Stimulated activated CD4-positive, alpha-beta T cell treated with anti-CD3 and anti-CD28 coated beads, TNF-alpha, amount 100 ng/mL, for 1 hour (primary cell): ENCODE measurements around the gene CMTM5.
A peak's percentile ranks its signal among the peaks of the same experiment; 100 is the strongest.
"Not testable (repeated sequence)": the region's sequence is repeated elsewhere in the genome, so short reads cannot be mapped to it uniquely, and the experiment has no call there.

ENCODE experiments used
- DNase-seq, 3 donors: peaks; one replicate each; pipeline ENCODE4 v3.0.0-alpha.2; 2020; ENCODE audit warnings: low read depth in 3 of 3, low spot score in 1 of 3

The CMTM5 gene

DNA sequence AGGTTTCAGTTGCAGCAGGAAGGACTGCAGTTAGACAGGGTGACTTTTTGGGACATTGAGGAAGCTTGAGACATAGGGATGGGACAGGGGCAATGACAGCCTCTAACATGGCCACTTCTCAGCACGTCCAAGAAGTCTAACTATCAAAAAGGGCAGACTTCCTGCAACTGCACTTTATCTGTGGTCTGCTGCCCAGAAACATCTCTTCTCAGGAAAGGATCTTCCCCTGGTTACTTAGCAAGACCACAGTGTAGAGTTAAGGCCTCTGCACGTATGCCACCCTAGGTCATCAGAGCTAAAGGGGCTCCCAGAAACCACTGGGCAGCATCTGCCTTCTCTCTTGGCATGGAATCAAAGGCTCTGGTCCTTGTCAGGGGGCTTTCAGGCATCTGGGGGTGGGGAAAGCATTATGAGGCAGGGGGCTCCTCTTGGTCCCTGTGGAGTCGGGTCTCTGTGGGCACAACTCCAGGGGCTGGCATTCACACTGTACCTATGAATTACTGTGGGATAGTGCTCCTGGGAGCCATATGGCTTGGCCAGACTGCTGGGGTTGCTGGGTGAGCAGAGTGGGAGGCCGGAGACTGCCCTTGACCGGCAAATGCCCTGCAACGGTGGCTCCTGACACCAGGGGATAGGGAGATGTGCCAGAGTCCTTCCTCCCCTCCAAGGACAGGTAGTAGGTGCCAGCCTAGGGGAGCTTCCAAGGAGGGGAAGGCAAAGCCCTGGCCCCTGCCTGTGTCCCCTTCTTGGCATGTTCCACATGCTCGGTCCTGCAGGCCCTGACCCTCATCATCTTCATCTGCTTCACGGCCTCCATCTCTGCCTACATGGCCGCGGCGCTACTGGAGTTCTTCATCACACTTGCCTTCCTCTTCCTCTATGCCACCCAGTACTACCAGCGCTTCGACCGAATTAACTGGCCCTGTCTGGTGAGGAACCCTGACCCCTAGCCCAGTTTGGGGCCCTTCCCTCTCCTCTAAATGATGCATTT, 1.0 kb downstream of the CMTM5 start:
- DNase-seq, result no peak

DNA sequence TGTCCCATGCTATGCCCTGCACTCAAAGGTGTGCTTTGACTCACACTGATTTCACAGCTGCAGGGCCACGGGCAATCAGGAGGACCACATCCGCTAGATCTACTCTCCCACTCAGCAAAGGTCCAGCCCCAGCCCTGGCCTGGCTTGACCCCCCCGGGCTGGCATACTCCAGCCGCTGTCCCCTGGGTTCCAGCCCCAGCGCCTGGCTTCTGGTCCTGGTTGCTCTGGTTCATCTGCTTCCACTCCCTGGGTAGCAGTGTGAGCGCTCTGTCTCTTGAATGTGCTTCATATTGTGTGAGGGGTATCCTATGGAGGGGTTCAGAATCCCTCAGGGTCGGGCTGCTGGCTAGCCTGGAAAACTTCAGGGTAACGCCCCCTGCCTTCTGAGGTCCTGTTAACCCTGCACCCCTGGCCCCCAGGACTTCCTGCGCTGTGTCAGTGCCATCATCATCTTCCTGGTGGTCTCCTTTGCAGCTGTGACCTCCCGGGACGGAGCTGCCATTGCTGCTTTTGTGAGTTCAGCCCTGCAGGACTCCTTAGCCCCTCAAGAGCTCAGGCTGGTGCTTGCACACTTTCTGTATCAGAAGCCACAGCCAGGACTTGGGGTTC, 1.9 kb downstream of the CMTM5 start:
- DNase-seq, result no peak

DNA sequence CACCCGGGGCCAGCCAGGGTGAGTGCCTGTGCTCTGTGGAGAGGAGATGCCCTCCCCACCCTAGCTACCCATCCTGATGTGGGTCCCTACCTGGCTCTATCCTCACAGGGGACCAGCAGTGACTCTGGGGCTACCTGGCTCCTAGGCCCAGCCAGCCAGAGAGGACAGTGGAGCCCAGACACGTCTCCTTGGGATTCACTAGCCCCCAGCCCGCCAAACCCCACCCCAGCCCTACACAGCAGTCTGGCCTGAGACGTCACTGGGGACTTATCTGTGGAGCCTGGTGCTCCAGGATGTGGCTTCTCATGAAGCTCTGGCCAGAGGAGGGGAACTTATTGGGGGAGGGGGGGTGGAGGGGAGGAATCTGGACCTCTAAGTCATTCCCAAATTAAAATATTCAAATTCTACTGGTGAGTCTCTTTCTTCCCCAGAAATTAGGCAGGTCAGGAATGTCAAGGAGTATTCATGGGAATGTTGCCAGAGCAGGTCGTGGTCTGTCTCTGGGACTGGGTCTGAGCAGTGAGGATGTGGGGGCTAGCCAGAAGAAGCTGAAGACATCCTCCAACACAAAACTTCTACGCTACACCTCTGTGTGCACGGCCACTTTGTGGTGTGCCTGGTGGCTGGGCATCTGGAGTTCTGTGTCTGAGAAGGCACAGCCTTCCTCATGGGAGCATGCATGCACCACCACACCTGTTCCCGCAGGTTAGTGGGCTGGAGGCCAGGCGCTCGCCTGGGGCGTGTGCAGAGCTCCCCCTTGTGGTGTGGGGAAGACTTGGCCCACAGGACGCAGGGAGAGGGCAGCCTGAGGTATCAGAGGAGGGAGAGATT, 2.7 kb downstream of the CMTM5 start:
- peak; percentile 10 to 53 (median 50) for DNase-seq

DNA sequence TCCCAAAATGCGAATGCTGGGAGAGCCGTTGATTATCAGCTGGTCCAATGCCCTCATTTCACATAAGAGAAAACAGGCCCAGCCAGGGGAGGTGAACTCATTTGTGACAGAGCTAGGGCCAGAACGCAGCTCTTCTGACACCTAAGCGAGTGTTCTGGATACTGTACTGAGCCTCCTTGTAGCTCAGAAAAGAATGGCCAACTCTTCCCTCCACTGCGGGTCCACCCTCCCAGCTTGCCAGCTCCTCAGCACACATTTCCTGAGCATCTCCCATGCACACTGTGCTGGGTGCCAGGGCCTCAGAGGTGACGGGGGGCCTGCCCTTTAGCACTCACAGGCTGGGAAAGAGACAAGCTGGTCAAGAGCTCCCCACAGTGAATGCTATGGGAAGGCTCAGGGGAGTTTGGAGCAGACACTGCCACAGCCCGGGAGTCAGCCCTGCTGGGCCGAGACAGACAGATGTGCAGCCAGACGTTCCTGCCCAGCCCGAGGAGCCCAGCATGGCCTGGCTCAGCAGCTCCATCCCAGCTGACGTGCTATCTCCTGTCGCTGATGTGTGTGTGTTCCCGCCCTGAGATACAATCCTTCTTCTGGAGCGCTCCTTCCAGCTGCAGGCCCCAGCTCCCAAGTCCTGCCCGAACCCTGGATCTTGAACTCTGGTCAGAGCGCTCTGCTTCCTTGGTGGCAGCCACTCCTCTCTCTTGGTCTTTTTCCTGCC, 3.5 kb downstream of the CMTM5 start:
- no peak for DNase-seq

DNA sequence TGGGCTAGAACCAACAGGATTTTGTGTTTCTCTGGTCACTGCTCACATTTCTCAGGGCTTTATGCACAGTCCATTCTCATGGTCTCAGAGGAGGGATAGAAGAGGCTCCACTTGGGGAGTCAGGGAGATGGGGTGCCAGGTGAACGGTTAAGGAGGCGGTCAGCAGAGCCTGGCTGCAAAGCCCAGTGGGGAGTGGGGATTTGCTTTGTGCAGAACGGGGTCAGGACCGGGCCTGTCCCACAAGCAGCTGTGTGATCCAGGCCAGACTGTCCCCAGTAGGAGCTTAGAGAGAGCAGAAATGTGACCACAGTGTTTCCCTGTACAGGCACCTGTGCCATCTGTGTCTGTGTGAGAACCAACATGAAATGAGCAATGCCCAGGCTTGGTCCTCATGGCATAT, 4.1 kb downstream of the CMTM5 start:
- DNase-seq, result no peak

DNA sequence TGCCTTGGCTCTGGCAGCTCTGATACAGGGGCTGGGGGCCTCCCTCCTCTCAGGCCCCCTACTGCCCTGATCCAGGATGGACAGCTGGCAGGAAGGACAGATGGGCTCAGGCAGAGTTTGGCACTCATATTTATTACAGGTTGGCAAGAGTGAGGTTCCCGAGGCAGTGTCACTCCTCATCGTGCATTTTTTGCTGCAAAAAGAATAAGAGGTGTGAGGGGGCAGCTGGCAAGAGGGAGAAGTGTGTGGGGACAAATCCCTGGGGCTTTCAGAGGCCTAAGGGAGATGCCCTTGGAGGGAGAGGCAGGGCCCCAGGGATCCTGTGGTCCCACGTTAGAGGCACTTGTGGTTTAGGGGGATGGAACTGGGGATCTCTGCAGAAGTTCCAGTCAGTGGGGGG, 5.0 kb downstream of the CMTM5 start:
- no peak for DNase-seq

DNA sequence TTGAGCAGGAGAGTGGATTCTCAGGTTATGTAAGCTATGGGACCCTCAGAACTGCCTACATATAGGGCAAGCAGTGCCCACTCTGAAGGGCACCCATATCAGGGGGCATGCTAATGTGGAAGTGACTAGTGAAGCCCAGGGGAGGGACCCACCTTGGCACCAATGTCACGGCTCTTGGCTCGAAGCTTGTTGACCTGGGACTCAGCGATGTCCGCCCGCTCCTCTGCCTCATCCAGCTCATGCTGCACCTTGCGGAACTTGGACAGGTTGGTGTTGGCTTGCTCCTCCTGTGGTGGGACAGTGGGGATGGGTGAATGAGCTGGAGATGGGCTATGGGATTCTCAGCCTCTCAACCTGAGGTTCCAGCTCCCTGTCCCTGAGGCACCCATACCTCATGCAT, 5.4 kb downstream of the CMTM5 start:
- no peak for DNase-seq

DNA sequence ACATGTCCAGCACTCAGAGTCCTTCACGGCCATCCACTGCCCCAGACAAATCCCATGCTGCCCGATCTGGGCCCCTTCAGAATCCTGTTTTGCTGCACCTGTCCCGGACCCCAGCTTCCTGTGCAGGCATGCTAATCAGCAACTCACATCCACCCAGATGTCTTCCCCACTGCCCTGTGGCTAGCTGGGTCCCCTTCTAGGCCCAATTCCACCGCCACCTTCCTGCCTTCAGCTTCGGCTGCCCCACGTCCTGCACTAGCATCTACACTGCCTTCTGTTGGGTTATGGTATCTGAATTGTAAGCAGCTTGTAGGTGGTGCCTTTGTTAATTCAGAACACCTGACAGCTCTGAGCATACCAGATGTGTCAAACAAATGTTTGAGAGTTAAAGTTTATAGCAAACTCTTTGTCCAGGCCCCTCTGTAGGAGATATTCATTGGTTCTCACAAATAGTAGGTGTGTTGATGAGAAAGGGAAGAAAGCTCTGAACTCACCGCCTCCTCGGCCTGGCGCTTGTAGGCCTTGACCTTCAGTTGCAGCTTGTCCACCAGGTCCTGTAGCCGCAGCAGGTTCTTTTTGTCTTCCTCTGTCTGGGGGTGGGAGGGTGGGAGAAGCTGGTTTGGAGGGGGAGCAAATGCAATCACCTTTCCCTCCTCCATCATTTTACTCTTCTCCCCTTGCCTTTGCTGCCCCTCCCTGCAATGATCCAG, 6.0 kb downstream of the CMTM5 start:
- DNase-seq, result no peak

DNA sequence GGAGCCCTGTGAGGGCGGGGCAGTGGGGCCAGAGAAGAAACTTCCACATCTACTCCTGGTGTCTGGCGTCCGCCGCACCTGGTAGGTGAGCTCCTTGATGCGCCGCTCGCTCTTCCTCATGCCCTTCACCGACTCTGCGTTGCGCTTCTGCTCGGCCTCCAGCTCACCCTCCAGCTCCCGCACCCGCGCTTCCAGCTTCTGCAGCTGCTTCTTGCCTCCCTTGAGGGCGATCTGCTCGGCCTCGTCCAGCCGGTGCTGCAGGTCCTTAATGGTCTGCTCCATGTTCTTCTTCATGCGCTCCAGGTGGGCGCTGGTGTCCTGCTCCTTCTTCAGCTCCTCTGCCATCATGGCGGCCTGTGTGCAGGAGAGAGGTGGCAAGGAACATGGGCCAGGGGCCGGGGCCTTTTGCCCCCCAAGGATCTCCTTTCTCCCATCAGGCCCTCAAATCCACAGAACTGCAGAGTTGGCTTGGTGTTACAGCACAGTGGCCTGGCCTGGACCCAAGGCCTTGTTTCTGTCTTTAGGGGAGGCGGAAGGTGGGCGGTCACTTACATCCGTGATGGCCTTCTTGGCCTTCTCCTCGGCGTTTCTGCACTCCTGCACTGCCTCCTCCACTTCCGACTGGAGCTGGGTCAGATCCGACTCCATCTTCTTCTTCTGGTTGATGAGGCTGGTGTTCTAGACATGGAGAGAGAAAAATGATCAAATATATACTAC, 7.7 kb downstream of the CMTM5 start:
- DNase-seq, result no peak

DNA sequence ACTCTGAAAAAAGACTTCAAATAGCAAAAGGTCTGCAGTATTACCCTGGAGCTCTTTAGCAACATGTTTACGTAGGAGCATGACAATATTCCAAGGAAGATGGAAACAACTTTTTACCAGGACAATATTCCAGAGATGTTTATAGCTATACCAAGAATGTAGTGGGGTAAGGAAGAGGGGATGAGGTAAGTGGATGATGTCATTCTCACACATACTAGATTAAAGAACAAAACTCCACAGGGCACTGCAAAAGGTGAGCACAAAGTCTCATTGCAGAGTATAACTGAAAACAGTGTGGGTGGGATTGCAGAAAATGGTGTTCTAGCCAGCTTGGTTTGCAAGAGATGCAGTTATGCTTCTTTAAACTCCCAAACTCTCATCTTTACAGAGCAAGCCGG, 8.4 kb downstream of the CMTM5 start:
- DNase-seq, result no peak

DNA sequence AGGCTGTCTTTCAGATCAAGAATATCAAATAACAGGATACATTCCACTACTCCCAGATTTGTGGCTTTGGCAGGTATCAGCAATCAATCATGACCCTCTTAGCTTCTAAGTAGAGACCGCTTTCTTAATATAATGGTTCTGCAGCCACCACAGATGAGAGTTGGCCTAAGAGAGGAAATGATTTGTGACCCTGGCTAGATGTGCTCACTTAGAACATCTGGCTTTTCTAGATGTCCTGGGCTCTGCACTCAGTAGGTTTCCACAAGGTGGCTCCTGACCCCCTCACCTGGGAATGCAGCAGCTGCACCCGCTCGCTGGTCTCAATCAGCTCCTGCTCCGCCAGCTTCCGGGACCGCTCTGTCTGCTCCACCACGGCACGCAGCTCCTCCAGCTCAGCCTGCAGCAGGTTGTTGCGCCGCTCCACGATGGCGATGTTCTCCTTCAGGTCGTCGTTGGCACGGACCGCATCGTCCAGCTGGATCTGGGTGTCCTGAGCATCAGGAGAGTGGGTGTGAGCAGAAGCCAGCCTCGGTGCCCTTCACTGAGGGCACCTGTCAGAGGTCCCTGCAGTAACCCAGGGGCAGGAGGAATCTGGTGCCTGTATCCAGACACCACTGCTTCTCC, 8.9 kb downstream of the CMTM5 start:
- DNase-seq, result no peak

DNA sequence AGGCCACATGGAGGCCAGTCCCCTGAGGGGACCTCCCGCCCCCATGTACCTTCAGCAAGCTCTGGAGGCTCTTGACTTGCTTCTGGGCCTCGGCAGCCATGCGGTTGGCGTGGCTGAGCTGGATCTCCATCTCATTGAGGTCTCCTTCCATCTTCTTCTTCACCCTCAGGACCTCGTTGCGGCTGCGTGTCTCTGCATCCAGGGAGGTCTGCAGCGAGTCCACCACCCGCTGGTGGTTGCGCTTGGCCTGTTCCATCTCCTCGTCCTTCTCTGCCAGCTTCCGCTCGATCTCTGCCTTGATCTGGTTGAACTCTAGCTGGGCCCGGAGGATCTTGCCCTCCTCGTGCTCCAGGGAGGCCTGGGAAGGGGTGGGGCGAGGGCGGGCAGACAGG, 9.4 kb downstream of the CMTM5 start:
- DNase-seq, result not testable (repeated sequence)

DNA sequence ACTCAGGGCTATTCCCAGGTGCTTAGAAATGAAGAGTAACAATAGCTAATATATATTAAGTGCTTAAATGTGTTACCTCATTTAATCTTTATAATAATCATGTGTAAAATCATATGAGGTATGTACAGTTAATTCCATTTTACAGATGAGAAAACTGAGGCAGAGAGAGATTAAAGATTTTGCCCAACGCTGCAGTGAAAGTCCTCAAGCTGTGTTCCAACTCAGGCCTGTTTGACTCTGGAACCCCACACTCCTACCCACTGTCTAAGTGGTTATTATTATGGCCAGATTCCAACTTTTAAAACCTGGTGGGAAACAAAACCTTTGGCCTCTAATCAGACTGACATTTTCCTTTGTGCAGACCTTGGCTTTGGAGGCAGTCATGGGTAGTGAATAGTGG, 10.2 kb downstream of the CMTM5 start:
- DNase-seq, result no peak

DNA sequence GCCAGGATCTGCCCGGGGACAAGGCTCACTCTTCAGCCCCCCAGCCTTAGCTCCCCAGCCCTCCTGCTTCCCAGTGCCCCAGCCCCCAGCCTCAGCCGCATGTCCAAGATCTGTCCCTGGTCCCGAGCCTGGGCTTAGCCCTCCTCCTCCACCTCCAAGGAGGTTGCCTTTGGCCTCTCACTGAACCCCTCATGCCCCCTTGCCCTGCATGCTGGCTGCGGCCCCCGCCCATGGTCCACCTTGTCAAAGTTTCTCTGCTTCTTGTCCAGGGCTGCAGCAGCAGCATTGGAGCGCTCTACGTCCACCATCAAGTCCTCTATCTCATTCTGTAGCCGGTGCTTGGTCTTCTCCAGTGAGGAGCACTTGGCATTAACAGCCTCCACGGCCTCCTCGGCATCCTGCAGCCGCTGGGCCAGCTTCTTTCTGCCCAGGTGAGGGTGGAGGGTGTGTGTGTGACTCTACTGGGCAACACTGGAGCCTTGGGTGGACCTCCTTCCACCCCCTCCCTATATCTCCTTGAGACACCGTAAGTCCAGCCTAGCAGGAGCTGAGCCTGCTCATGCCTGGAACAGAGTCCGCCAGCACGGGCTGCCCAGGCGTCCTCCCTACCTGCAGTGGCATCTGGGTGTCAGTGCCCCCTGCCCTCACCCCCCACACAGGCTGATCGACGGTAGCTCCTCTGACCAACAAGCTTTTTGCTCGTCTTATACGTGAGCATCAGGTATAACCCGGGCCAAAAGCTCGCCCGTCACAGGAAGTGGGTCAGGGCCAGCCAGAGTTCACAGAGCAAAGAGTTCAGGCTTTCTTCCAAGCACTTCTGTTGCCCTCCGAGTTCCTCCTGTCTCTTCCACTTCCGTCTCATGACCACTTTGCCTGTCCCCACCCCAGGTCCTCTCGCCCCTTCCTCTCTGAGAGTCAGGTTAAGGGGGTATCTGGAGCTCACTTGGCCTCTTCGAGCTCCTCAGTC, 11.4 kb downstream of the CMTM5 start:
- DNase-seq, result no peak

DNA sequence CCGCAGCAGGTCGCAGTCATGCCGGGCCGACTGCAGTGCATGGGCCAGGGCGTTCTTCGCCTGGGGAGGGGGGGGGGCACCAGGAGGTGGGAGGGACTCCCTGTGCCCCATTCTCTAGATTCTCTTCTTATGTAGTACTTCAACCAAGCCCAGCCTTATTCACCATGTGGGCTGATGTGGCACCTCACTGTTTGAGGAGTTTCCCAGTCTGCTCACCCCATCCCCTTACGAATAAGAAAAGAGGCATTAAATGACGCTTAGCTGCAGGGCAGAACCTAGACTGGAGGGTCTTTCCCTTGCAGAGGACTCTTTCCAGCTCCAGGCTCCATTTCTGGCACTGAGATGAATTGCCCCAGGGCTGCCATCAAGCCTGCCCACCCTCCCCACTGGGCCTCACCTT, 12.2 kb downstream of the CMTM5 start:
- no peak for DNase-seq

DNA sequence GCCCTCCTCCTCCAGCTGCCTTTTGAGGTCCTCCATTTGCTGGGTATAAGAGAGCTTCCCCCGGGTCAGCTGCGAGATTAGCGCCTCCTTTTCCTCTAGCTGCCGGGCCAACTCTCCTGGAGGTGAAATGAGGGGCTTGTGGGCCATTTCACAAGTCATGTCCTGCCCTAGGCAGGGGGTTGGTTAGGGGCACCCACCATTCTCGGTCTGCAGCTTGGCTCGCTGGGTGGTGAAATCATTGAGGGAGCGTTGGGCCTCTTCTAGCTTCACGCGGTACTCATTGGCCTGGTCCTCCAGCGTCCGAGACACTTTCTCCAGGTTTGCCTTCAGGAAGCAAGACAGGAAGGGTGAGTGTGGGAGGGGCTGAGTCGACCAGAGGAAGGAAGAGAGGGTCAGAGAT, 12.6 kb downstream of the CMTM5 start:
- no peak for DNase-seq

DNA sequence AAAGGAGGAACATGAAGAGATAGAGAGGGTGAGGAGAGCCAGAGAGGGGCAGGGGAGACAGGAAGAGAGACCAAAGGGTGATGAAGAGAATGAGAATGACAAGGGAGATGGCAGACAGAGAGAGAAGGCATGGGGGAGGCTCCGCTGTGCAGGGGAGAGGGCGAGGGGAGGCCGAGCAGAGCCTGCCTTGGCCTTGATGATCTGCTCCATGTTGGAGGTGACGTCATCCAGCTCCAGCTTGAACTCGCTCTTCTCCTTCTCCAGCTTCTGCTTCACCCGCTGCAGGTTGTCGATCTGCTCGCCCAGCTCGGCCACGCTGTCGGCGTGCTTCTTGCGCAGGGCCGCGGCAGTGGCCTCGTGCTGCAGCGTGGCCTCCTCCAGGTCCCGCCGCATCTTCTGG, 13.0 kb downstream of the CMTM5 start:
- DNase-seq, result not testable (repeated sequence)

DNA sequence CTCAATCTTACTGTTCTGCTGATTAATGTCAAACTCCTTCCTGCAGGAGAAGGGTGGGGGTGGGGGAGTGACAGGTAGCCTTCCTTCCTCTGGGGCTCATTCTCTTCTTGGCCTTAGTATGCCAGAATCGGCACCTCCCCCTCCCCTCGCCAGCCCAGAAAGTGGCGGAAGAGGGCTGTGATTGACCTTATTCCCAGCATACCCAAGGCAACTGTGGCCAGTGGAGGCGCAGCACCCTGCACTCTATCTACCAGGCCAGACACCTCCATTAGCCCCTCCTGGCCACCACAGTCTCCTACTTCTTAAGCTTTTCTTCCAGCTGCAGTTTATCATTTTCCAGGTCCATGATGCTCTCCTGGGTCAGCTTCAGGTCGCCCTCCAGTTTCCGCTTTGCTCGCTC, 15.8 kb downstream of the CMTM5 start:
- no peak for DNase-seq
